Measurements from ENCODE around the gene RUFY3.

- TF ChIP-seq CTCF (IDR thresholded peaks at IDR 0.05; ENCODE audit: low read depth, low read length, poor library complexity, severe bottlenecking) (no peak), EZH2phosphoT487 (IDR thresholded peaks at IDR 0.05; ENCODE audit: borderline replicate concordance, low read length) (no peak)
These were observed 108.3 kb downstream of the RUFY3 start for GRCh38 chr4:70830054-70830453.

Data from DOHH2 (cell line).